Amniotic epithelial cell (primary cell): ENCODE results near the gene STEAP1B.

Experiments used
- DNase-seq: peaks from one replicate; pipeline ENCODE4 v3.0.0-alpha.2; 2010; ENCODE audit warnings: low read depth

Gene STEAP1B

GRCh38 chr7:22430457-22430856 lies 69.5 kb downstream of the STEAP1B start:
- peak; percentile 55 for DNase-seq

GRCh38 chr7:22429386-22429785 lies 70.6 kb downstream of the STEAP1B start:
- no peak for DNase-seq

GRCh38 chr7:22427855-22428254 lies 72.1 kb downstream of the STEAP1B start:
- DNase-seq: no peak

- DNase-seq: no peak
Observed at GRCh38 chr7:22427104-22427503, 72.9 kb downstream of the STEAP1B start.

- no peak for DNase-seq
Observed at GRCh38 chr7:22426463-22427094, 73.4 kb downstream of the STEAP1B start.

GRCh38 chr7:22425361-22425760 lies 74.6 kb downstream of the STEAP1B start:
- no peak for DNase-seq

GRCh38 chr7:22422831-22423615 lies 77.0 kb downstream of the STEAP1B start:
- no peak for DNase-seq

- no peak for DNase-seq
Observed at GRCh38 chr7:22420973-22421635, 78.9 kb downstream of the STEAP1B start.

GRCh38 chr7:22420008-22420407 lies 80.0 kb downstream of the STEAP1B start:
- DNase-seq: no peak

GRCh38 chr7:22419488-22419887 lies 80.5 kb downstream of the STEAP1B start:
- DNase-seq: no peak

- DNase-seq: no peak
Observed at GRCh38 chr7:22418251-22419046, 81.5 kb downstream of the STEAP1B start.

- no peak for DNase-seq
Observed at GRCh38 chr7:22417841-22418240, 82.1 kb downstream of the STEAP1B start.

- no peak for DNase-seq
Observed at GRCh38 chr7:22417349-22417748, 82.6 kb downstream of the STEAP1B start.

GRCh38 chr7:22414424-22414823 lies 85.6 kb downstream of the STEAP1B start:
- DNase-seq: no peak

GRCh38 chr7:22413211-22413610 lies 86.8 kb downstream of the STEAP1B start:
- no peak for DNase-seq

- DNase-seq: no peak
Observed at GRCh38 chr7:22411977-22412693, 87.9 kb downstream of the STEAP1B start.

GRCh38 chr7:22406715-22407114 lies 93.3 kb downstream of the STEAP1B start:
- DNase-seq: no peak

- no peak for DNase-seq
Observed at GRCh38 chr7:22404421-22405023, 95.5 kb downstream of the STEAP1B start.

- DNase-seq: no peak
Observed at GRCh38 chr7:22403344-22403743, 96.6 kb downstream of the STEAP1B start.

GRCh38 chr7:22402250-22402649 lies 97.7 kb downstream of the STEAP1B start:
- DNase-seq: no peak

- DNase-seq: no peak
Observed at GRCh38 chr7:22400936-22401553, 98.9 kb downstream of the STEAP1B start.
